GM18873 (cell line): Measurements from ENCODE around the gene GSG1L.
"Not testable (repeated sequence)": the region's sequence is repeated elsewhere in the genome, so short reads cannot be mapped to it uniquely, and the experiment has no call there.

Experiments used
- ATAC-seq: cut with Tn5 transposase; IDR thresholded peaks from one replicate; pipeline ENCODE4 v1.9.1; 2021; ENCODE audit warnings: mild to moderate bottlenecking, moderate library complexity, moderate number of reproducible peaks; ENCODE audit not compliant: unreplicated experiment, low FRiP score

The GSG1L gene

DNA sequence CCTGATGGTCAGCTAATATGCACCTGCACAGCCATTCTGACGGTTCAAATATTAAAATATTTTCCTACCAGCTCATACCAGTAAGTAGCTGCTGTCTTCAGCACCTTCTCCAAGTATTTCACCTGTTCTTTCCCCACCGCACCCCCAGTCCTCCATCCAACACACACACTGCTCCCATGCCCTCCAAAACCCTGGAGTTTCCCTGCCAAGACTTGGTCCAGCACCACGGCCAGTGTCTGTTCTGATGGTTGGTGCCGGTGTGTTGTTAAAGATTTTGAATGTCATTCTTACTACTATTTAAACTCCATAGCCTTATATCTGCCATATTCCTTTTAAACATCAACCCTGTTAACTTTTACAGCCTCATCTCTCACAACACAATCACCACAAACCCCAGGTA lies 142.4 kb downstream of the GSG1L start:
- ATAC-seq, result no peak

DNA sequence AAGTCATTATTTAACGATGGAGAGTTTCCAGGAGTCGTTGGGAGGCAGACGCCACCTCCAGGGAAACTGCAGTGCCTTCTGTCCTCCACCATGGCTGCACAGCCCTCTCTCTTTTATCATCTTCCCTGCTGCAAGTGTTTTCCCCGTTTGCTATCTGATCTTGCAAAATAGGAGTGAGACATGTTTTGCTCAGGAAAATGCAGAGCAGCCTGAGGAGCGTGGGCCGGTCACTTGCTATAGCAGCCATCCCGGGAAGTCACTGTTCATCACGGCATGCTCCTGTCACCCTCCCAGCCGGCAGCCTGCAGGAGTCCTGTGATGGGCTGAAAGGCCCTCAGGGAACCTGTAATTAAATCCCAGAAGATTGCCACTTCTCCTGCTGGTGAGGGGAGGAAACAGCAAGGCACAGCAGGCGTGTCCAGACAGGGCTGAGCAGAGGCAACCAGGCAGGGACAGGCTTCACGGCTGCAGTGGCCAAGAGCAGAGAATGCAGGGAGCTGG lies 143.1 kb downstream of the GSG1L start:
- no peak for ATAC-seq

DNA sequence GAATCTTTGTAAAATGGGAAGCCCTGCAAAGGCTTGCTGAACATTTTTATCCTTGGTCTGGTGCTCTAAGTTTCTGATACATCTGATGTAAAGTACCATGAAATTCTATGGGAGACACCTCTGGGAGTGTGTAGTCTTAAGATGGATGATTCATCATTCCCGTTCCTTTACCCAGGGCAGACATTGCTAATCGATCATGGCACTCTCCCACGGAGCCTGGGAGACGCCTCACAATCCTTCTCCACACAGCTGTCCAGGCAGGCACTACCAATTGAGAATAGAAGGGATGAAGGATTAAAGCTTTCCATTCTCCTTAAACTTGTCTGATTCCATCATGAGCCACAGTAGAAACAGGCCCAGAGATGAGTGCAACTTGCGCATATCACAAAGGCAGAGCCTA lies 144.8 kb downstream of the GSG1L start:
- ATAC-seq, result no peak

GRCh38 chr16:27917949-27918348 lies 145.6 kb downstream of the GSG1L start:
- ATAC-seq, result no peak

DNA sequence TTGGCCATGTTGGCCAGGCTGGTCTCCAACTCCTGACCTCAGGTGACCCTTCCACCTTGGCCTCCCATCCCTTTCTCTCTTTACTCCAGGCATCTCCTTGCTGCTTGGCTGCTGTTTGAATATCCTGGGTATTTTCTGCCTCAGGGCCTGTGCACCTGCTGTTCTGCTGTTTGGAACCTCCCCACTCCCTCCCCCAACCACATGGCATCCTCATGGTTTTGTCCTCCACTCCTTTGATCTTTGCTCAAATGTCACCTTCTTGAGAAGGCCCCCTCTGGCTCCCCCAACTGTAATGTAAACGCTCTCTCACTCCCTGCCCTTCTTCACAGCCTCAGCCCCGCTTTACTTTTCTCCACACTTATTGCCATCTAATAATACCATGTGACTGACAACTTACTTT lies 152.0 kb downstream of the GSG1L start:
- no peak for ATAC-seq

DNA sequence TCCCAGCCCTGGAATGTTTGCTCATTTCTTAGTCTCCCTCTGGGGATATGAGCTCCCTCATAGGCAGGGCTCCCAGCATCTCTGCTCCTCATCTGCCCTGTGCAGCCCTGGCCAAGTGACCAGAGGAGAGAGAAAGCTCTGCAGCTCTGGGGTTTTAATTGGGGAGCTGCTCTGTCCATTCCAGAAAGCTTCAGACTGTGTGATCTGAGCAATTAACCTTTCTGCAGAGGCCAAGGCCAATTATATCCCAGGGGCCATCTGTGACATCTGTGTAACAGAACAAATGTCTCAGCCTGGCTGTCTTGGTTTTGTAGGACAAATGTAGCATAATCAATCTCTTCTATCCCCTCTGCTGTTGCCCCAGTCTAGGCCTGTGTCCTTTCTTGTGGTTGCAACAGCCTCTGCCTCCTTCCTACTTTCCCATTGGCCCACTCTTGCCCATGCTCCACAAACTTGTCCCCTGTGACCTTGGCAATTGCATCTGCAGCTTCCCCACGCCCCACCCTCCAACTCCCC lies 156.0 kb downstream of the GSG1L start:
- ATAC-seq, result no peak

DNA sequence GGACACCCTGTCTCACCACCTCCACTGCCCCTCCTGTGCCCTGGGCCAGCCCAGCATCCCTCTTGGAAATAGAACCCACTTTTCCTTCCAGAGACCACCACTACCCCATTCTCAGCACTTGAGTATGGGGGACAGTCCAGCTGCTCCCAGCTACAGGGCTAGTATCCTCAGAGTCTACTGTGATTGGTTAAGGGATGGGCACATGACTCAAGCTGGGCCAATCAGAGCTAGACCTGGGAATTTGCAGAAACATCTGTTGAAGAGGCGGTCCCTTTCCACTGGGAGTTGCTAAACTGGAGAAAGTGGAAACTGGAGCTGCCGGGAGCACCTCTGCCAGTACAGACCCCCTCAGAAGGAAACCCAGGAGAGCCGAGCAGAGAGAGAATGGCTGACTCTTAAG lies 156.6 kb downstream of the GSG1L start:
- no peak for ATAC-seq

DNA sequence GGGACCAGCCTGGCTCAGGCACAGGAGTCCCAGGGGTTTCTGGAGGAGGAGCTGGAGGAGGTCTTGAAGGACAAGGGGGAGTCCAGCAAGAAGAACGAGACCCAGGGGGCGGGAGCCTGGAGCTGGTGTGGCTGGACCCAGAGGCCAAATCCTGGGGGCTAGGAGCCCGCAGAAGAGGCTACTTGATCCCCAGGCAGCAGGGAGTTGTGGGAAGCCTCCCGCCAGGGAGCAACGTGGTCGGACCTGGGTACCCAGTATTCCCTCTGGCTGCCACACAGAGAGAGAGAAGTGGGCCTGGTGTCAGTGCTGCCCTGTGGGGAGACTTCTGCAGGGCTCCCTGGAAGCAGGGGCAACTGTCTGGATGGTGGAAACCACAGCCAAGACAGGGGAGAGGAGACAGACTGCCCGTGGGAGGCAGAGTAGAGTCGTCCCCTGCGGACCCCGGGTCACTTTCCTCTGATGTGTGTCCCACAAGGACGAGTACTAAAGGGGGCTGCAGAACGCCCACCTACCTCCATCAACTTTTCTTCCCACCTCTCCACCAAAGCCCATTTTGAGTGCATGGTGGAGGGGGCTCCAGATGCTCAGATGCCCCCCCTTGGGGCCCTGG lies 160.4 kb downstream of the GSG1L start:
- ATAC-seq, result no peak

GRCh38 chr16:27902551-27902950 lies 161.0 kb downstream of the GSG1L start:
- no peak for ATAC-seq

DNA sequence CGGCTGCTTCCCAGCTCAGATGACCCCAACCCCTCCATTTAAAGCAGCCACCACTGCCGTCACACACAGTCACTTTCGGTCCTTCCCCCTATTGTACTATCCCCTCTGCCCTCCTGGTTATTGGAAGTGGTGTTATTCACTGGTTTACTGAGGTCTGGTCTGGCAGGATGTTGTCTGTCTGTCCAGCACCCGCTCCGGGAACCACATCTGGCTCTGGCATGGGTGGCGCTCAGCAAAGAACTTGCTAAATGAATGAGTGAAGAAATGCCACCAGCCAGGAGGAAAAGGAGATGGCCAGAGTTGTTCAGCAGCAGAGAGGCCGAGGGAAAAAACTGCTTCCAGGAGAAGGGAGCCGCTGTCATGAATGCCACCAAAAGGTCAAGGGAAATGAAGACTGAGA lies 161.6 kb downstream of the GSG1L start:
- ATAC-seq, result no peak

DNA sequence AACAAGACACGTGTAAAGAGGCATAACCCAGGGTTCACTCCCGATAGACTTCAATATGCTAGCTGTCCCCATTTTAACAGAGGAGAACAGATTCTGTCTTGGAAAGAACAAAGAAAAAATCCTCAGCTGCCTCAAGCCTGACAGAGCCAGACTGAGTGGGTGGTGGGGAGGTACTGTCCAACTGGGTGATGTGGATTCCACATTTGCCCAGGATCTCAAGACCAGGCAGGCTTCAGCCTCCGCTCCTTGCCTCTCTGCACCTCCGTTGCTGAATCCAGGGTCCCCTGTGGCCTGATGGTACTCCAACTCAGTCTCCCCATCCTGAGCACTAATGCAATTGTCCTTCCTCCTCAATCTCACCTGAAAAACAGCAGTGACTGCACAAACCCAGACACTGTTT lies 163.8 kb downstream of the GSG1L start:
- ATAC-seq, result no peak

DNA sequence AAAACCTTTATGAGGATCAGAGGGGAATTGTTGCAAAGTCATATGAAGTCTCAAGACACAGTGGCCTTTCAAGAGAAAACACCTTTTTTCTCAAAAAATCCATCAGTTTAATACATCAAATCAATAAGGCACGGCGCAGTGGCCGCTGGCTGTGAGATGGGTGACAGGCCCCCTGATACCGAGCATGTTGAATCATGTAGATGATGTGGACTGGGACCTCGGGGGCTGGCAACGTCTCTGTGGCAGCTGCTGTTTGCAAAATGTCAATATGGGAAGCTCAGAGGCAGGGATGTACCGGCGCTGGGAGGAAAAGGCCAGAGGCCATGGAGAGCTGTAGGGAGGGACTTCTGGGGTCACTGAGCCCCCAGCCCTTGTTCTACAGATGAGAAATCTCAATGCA lies 169.1 kb downstream of the GSG1L start:
- ATAC-seq, result no peak

- ATAC-seq, result no peak
Observed at GRCh38 chr16:27892879-27893278, 170.6 kb downstream of the GSG1L start.

GRCh38 chr16:27890866-27891265 lies 172.6 kb downstream of the GSG1L start:
- ATAC-seq, result no peak

DNA sequence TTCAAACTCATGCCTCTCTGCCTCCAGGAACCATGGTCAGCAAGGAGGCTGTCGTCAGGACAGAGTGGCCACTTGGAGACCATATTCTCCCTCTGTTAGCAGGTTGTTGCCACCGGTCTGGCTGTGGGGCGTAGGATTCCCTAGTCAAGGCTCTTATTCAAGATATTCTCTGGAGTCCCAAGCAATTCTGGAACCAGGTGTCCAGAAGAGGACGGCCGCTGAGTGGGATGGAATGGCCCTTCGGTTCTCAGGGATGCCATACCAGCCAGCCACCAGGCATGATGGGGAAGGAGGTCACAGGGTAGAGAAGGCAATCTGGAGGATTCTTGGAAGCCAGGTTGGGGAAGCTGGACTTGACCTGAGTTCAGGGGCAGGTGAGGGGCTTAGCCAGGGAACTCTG lies 173.5 kb downstream of the GSG1L start:
- ATAC-seq, result no peak

DNA sequence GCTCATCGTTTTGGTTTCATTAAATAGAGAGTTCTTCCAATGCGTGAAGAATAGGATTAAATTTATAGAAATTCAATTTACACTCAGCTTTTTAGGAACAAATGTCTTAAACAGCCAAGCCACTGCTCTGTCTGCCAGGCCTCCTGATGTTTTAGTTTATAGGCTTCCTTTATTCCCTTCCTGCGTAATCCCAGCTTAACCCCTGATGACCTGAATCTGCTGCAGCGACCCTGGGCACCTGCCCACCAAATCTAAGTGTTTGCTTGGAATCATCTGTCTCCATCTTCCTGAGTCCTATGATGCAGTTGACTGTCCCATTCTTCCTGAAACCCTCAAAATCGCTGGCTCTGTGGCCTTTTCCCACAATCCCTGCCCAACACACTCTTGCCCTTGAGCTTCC lies 179.9 kb downstream of the GSG1L start:
- ATAC-seq, result no peak

DNA sequence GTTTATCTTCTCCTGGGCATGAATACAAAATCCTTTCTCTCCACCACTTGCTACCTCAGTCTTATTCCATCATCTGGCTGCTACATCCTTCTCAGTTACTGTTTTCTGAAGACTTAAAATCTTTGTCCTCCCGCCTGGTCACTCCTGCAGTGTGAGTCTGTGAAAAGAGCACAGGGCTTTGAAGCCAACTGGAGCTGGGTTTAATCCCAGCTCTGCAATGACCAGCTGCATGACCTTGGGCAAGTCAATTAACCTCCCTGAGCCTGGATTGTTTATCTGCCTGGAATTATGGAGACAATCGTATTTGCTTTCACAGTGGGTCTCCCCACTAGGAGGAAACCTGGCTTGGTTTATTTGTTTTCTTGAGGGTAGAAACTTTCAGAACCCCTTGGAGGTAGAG lies 183.2 kb downstream of the GSG1L start:
- no peak for ATAC-seq

DNA sequence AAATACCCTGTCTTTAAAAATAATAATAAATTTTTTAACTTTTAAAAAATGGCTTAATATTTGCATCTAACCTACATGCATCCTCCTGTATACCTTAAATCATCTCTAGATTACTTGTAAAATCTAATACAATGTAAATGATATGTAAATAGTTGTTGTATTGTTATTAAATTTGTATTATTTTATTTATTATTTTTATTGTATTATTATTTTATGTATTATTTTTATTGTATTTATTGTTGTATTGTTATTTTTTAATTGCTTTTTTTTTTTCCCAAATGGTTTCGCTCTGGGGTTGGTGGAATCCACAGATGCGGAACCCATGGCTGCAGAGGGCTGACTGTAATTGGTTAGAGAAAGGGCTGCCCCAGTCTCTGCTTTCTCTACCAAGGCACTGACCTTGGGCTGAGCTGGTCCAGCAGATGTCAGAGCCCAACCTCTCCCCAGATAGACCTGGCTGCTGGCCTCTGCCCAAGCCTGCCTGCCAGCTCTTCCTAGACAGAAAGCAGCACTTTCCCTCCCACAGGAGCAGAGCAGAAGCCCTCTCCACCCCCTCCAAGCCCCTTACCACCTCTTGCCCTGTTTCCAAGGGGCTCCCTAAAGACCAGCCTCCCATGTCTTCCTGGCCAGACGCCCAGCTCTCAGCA lies 183.8 kb downstream of the GSG1L start:
- no peak for ATAC-seq

DNA sequence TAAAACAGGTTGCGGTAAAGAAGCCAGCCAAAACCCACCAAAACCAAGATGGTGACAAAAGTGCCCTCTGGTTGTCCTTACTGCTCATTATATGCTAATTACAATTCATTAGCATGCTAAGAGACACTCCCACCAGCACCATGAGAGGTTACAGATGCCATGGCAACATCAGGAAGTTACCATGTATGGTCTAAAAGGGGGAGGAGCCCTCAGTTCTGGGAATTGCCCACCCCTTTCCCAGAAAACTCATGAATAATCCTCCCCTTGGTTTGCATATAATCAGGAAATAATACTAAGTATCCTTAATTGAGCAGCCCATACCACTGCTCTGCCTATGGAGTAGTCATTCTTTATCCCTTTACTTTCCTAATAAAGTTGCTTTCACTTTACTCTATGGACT lies 190.9 kb downstream of the GSG1L start:
- ATAC-seq, result not testable (repeated sequence)

DNA sequence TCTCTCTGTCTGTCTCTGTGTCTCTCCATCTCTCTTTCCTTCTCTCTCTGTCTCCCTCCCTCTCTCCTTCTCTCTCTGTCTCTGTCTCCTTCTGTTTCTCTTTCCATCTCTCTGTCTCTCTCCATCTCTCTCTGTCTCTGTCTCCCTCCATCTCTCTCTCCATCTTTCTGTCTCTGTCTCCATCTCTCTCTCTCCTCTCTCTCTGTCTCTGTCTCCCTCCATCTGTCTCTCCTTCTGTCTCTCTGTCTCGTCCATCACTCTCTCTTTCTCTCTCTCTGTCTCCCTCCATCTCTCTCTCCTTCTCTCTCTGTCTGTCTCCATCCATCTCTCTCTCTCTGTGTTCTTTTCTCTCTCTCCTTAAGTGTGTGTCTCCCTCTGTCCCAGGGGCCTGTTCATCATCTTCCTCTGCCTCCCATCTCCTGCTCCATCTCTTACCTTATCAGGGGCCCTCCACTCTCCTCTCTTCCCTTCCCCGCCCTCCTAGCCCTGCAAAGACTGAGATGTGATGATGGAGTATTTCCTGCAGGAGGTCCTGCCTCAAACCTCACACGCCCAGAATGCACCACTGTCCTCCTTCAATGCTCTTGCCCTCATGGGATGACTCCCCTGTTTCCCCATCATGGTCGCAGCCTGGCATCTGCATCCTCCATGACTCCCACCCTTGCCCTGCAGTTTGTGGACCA lies 193.3 kb downstream of the GSG1L start:
- no peak for ATAC-seq

DNA sequence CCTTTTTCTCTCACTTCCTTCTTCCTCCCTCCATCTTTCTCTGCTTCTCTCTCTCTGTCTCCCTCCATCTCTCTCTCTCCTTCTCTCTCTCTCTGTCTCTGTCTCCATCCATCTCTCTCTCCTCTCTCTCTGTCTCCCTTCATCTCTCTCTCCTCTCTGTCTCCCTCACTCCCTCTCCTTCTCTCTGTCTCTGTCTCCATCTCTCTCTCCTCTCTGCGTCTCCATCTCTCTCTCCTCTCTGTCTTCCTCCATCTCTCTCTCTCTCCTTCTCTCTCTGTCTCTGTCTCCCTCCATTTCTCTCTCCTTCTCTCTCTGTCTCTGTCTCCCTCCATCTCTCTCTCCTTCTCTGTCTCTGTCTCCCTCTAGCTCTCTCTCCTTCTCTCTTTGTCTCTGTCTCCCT lies 194.1 kb downstream of the GSG1L start:
- no peak for ATAC-seq

GRCh38 chr16:27868180-27868579 lies 195.3 kb downstream of the GSG1L start:
- ATAC-seq, result no peak
